Measurements from ENCODE around the gene SEMA3A. TPM values are rescaled to one million over a fixed set of nuclear protein-coding genes. Genes with fewer than 3 reads are reported as not detected.
A peak's percentile ranks its signal among the peaks of the same experiment; 100 is the strongest.

SEMA3A gene
- polyA plus RNA-seq, 12 donors = 20.2 to 52.2 (median 32.7) TPM; not detected in 1

GRCh38 chr7:84113286-84113685 lies 81.3 kb downstream of the SEMA3A start:
- peak; percentile 81 for DNase-seq

DNA sequence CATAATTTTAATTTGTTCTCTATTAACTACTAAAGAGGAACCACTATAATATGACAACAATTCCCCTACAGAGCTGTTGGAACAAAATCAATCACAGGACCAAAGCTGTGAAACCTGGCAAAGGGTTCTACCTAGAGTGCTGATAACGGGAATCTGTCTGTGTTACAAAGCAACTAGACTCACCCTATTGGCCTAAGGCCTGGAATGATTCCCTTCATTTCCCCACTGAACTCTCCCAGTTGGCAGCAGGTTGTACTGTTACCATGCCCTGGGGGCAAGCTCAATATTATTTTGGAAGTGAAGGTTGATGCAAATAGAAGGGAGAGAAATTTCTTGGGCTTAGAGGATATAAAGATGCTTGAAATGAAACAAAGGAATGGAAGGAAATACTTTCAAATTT lies 81.8 kb downstream of the SEMA3A start:
- peak; percentile 31 for DNase-seq

GRCh38 chr7:84111842-84112241 lies 82.7 kb downstream of the SEMA3A start:
- no peak for DNase-seq

DNA sequence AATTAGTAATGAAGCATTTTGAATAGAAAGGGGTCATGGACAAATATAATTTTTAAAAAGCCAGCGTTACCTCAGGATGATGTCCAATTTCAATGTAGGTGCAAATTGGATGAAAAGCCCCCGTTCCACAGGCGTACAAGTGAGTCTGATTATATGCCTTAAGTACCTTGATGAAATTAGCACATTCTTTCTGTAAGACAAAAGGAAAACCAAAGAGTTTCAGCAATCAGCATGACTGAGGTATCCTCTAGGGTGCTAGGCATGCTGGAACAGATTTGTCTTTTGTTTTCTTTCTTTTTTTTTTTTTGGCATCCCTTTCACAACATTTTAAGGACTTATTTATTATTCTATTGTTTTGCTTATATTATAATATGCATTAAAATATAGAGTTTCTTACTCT lies 84.2 kb downstream of the SEMA3A start:
- DNase-seq = no peak

DNA sequence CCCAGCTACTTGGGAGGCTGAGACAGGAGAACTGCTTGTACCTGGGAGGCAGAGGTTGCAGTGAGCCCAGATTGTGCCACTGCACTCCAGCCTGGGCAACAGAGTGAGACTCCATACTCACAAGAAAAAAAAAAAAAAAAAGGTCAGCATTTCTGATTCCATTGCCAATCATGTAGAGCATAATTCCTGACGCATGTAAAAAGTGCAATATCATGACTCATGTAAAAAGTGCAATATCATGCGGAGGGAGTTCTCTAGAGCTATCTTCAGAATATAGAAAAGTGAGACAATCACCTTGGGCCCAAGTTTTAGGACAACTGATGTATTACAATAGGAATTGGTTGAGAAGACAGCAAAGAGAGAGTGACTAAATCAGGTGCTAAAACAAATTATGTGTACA lies 85.8 kb downstream of the SEMA3A start:
- DNase-seq = no peak

DNA sequence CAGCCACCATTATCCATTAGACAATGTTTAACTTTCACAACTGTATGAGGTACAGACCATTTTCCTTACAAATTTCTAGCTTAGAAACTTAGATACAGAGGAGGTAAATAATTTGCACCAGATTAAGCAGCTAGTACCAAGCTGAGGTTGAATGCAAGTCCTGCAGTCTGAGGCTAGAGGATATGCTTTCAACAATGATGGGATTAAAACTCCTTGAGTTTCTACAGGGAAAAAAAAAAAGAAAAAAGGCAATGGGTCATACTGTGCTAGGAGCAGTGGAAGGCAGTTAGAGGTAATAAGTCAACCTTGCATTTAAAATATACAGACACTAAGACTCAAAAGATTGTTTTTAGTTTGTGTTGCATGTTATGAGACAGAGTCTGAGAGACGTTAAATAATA lies 86.5 kb downstream of the SEMA3A start:
- DNase-seq = no peak

DNA sequence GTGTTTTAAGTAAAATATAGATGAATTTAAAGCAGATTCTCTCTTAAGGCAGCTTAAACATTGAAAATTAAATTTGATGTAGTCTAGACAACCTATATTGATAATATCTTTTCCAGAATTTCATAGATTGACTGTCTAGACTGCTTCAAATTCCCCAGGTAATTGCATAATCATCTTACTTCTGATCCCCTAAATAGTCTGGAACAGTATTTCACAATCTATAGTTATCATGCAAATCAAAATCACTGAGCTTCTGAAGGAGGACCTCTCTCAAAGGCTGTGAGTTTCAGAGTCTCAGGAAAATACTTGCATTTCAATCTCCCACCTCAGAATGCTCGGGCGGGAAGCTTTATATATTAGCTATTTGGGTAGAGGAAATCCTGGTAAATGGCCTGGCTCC lies 87.3 kb downstream of the SEMA3A start:
- DNase-seq = no peak

- no peak for DNase-seq
Observed at GRCh38 chr7:84106291-84106690, 88.3 kb downstream of the SEMA3A start.

DNA sequence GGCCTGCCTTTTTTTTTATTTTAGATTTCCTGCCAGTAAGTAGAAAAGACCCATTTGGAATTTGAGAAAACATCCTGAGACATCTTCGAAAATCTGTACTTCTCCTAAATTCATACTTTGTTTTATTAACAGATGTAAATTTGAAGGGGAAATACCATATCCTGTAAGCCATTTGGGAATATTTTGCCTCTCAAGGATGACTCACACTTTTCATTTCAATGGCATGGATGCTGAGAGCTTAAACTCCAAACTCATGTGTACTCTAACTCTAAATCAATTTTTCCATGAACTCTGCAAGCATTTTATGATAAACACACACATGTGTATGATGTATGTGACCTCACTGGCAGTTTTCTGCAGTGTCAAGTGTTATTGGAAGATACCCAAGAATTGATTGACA lies 89.0 kb downstream of the SEMA3A start:
- DNase-seq = peak; percentile 66

- DNase-seq = no peak
Observed at GRCh38 chr7:84104826-84105225, 89.8 kb downstream of the SEMA3A start.

DNA sequence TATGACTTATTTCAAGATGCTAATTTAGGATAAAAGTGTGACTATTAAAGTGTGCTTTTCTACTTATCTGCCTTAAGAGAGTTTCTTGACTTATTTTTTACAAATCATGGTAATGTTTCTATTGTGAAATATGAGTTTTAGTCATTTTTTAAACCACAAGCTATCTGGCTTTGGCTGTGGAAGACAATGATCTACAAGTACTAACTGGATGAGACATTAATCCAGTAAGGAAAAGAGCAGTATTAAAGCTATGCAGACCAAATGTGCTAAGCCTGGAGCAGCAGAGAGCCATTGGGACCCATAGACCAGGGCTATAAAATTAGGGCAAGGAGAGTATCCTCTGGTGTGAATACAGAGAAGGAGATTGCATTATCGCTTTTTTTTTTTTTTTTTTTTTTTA lies 92.4 kb downstream of the SEMA3A start:
- no peak for DNase-seq

GRCh38 chr7:84100866-84101265 lies 93.7 kb downstream of the SEMA3A start:
- DNase-seq = no peak

DNA sequence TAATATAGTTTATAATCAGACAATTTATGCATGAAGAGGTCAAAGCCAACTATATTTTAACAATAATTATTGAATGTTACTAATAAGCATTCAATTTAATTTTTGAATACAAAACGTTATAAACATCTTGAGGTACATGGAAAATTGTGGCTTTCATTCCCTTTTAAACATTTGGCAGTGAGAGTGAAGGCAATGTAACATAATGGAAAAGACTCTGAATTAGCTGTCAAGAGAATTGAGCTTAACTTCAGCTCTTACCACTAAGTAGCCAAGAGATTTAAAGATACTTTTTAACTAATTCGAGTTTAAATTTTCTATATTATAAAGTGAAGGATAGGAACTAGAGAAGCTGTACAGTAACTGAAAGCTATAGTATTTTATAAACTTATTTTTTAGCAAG lies 98.6 kb downstream of the SEMA3A start:
- no peak for DNase-seq

DNA sequence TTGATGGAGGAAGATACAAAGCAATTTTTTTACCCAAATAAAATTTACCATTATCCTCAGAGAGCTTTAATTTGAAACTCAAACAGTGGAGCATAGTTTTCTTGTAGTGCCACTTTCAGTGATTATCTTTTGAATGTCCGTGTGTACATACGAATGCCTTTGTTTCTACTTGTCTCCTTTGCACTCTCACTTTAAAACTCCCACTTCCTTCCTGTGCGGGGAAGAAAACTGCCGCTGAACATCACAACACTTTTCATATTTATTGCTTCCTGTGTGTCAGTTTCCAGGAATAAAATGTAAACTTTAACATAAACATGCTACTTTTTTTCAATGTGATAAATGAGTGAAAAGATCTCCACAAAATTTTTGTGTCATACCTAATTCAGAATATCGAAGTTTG lies 102.4 kb downstream of the SEMA3A start:
- DNase-seq = no peak

- DNase-seq = no peak
Observed at GRCh38 chr7:84091318-84091717, 103.3 kb downstream of the SEMA3A start.

GRCh38 chr7:84088802-84089201 lies 105.8 kb downstream of the SEMA3A start:
- no peak for DNase-seq

DNA sequence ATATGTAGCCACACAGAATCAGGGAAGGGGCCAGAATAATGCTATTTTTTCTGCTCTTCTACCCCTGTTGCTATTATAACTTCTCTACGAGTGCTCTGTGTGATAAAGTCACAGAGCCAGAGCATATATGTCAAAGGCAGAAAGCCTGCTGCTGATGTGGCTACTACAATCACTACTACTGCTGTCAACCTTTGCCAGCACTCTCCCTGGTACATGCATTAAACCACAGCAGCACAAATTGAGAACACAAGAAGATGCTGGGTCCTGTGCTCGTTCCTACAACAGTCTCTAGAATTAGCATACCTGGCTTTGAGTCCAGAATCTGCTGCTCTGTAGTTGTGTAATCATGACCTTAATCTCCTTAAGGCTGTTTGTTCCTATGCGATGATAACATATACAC lies 108.6 kb downstream of the SEMA3A start:
- DNase-seq = no peak

- DNase-seq = no peak
Observed at GRCh38 chr7:84085147-84085546, 109.4 kb downstream of the SEMA3A start.

GRCh38 chr7:84083846-84084245 lies 110.7 kb downstream of the SEMA3A start:
- no peak for DNase-seq

- no peak for DNase-seq
Observed at GRCh38 chr7:84081973-84082522, 112.5 kb downstream of the SEMA3A start.

DNA sequence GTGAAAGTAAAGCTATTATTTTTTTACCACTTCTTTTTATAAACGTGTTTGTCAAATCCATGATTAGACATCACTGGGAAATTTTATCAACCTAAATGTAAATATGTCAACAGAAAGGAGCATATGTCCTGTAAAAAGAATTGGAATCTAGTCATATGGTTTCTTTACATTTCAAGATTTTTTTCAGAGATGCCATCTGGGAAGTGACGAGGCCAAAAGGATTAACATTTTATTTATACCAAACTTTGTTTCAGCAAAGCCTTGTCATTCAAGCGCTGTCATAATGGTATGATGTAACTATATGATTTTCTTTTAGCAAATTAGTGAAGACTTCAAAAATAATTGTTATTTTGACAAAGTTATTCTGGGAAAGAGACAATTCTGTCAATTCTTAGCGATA lies 117.3 kb downstream of the SEMA3A start:
- no peak for DNase-seq

DNA sequence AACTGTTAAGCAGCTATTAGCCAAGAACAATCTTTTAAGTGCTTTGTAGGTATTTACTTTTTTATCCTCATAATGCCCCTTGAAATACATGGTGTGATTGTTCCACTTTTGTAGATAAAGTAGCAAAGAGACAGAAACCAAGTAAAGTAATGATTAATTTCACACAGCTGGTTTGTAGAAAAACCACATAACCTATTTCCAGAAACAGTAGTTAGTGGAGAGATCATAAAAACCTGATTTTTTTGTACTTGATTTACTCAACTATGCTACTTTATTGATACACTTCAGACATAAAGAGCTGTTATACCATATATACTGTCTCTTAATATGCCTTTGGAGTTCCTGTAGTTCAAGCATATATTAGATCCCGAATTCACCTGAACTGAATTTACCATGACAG lies 118.4 kb downstream of the SEMA3A start:
- DNase-seq = no peak

GRCh38 chr7:84073186-84073875 lies 121.3 kb downstream of the SEMA3A start:
- DNase-seq = no peak

- no peak for DNase-seq
Observed at GRCh38 chr7:84070770-84071169, 123.8 kb downstream of the SEMA3A start.
